SK-N-SH (cell line): ENCODE results near the gene LDLRAP1.

ENCODE experiments used
- CHD2 ChIP-seq: fragments of 150-350 bp; IDR thresholded peaks from 2 replicates; pipeline ENCODE4 v1.6.1; 2018; ENCODE audit warnings: low read length; ENCODE audit not compliant: partially characterized antibody
- CTCF ChIP-seq: fragments of 200-600 bp; sonication (generic); IDR thresholded peaks from 2 replicates; pipeline ENCODE4 v1.6.1; 2017; ENCODE audit warnings: antibody characterized with exemption, mild to moderate bottlenecking, moderate library complexity
- NRF1 ChIP-seq: IDR thresholded peaks from 2 replicates; pipeline ENCODE4 v1.6.1; 2012; ENCODE audit warnings: low read depth, mild to moderate bottlenecking, low read length
- POLR2AphosphoS5 ChIP-seq: IDR thresholded peaks from 2 replicates; pipeline ENCODE4 v1.6.1; 2012; ENCODE audit warnings: low read depth, low read length
- RXRA ChIP-seq: IDR thresholded peaks from 2 replicates; pipeline ENCODE4 v1.4.0; 2012; ENCODE audit warnings: low read depth, mild to moderate bottlenecking, borderline replicate concordance
- SMC3 ChIP-seq: IDR thresholded peaks from 2 replicates; pipeline ENCODE4 v1.6.1; 2012; ENCODE audit warnings: low read depth, low read length, improper control_type of control experiment
- TEAD4 ChIP-seq: IDR thresholded peaks from 2 replicates; pipeline ENCODE4 v1.4.0; 2012; ENCODE audit warnings: mild to moderate bottlenecking, borderline replicate concordance; ENCODE audit not compliant: insufficient read depth
- ZBTB33 ChIP-seq: IDR thresholded peaks from 2 replicates; pipeline ENCODE4 v1.4.0; 2012; ENCODE audit warnings: low read depth, borderline replicate concordance

GRCh38 chr1:25516686-25517085, 26.7 kb upstream of the LDLRAP1 start:
- TF ChIP-seq ZBTB33: no peak
- TF ChIP-seq CTCF: no peak
- no peak for TF ChIP-seq SMC3
- no peak for TF ChIP-seq CHD2
- TF ChIP-seq TEAD4: no peak
- no peak for TF ChIP-seq RXRA
- TF ChIP-seq POLR2AphosphoS5: no peak
- no peak for TF ChIP-seq NRF1
